GM12801 (cell line): Measurements from ENCODE around the gene CST9.

Experiments
- CTCF ChIP-seq: IDR thresholded peaks from one replicate; pipeline ENCODE4 v1.5.1; 2011; ENCODE audit warnings: control low read depth; ENCODE audit not compliant: insufficient read length; ENCODE audit errors: extremely low read depth

The CST9 gene

GRCh38 chr20:23586735-23587525 lies 18.8 kb downstream of the CST9 start:
- no peak for TF ChIP-seq CTCF

GRCh38 chr20:23585808-23586734 lies 19.6 kb downstream of the CST9 start:
- no peak for TF ChIP-seq CTCF

- no peak for TF ChIP-seq CTCF
Measured at GRCh38 chr20:23585449-23585807, 20.3 kb downstream of the CST9 start.

GRCh38 chr20:23584434-23585199 lies 21.1 kb downstream of the CST9 start:
- TF ChIP-seq CTCF = no peak

- no peak for TF ChIP-seq CTCF
Measured at GRCh38 chr20:23583526-23583925, 22.2 kb downstream of the CST9 start.

- TF ChIP-seq CTCF = no peak
Measured at GRCh38 chr20:23582293-23582692, 23.4 kb downstream of the CST9 start.

- no peak for TF ChIP-seq CTCF
Measured at GRCh38 chr20:23574977-23575376, 30.7 kb downstream of the CST9 start.
